NCI-H2029 (cell line): ENCODE measurements around the gene OARD1.

Experiments
- DNase-seq: peaks from one replicate; lab custom pipeline; 2025; lab: John Stamatoyannopoulos, UW

Gene OARD1

GRCh38 chr6:41074692-41075436, 2.7 kb upstream of the OARD1 start:
- DNase-seq, result no peak

GRCh38 chr6:41073968-41074691, 2.0 kb upstream of the OARD1 start:
- DNase-seq, result peak; percentile 38

GRCh38 chr6:41073203-41073967, 1.2 kb upstream of the OARD1 start:
- DNase-seq, result peak; percentile 85

- no peak for DNase-seq
Measured at GRCh38 chr6:41072836-41073202, 663 bp upstream of the OARD1 start, which contains the start of gene NFYA. NFYA (plus strand) TSS chr6:41072974; CDS start chr6:41079090, 6,116 bp downstream.

GRCh38 chr6:41071501-41071922, 644 bp downstream of the OARD1 start:
- DNase-seq, result peak; percentile 46

- peak; percentile 63 for DNase-seq
Measured at GRCh38 chr6:41066867-41067304, 5.3 kb downstream of the OARD1 start.

GRCh38 chr6:41065550-41066026, 6.6 kb downstream of the OARD1 start:
- DNase-seq, result no peak

GRCh38 chr6:41064841-41065240, 7.3 kb downstream of the OARD1 start:
- no peak for DNase-seq

- no peak for DNase-seq
Measured at GRCh38 chr6:41063884-41064285, 8.3 kb downstream of the OARD1 start.

GRCh38 chr6:41062056-41062455, 10.1 kb downstream of the OARD1 start:
- DNase-seq, result no peak

GRCh38 chr6:41061196-41061726, 10.9 kb downstream of the OARD1 start:
- no peak for DNase-seq

- DNase-seq, result no peak
Measured at GRCh38 chr6:41059556-41059955, 12.6 kb downstream of the OARD1 start.

- DNase-seq, result no peak
Measured at GRCh38 chr6:41058783-41059181, 13.4 kb downstream of the OARD1 start.

- no peak for DNase-seq
Measured at GRCh38 chr6:41056768-41057490, 15.2 kb downstream of the OARD1 start.

- DNase-seq, result no peak
Measured at GRCh38 chr6:41055149-41055548, 17.0 kb downstream of the OARD1 start.

- DNase-seq, result no peak
Measured at GRCh38 chr6:41054511-41054910, 17.6 kb downstream of the OARD1 start.

- no peak for DNase-seq
Measured at GRCh38 chr6:41053041-41053440, 19.1 kb downstream of the OARD1 start, which contains the start of gene APOBEC2. APOBEC2 (plus strand) TSS chr6:41053202; CDS start chr6:41053348, 146 bp downstream.

GRCh38 chr6:41051873-41052272, 20.3 kb downstream of the OARD1 start:
- peak; percentile 10 for DNase-seq

- DNase-seq, result no peak
Measured at GRCh38 chr6:41050536-41050935, 21.6 kb downstream of the OARD1 start.

GRCh38 chr6:41049955-41050354, 22.2 kb downstream of the OARD1 start:
- no peak for DNase-seq

GRCh38 chr6:41049521-41049920, 22.6 kb downstream of the OARD1 start:
- DNase-seq, result no peak
